NCI-H187 (cell line): ENCODE results near the gene UVRAG.
A peak's percentile ranks its signal among the peaks of the same experiment; 100 is the strongest.

ENCODE experiments used
- DNase-seq, 2 experiments: peaks; one replicate each; lab custom pipeline; 2025; lab: John Stamatoyannopoulos, UW

The UVRAG gene

DNA sequence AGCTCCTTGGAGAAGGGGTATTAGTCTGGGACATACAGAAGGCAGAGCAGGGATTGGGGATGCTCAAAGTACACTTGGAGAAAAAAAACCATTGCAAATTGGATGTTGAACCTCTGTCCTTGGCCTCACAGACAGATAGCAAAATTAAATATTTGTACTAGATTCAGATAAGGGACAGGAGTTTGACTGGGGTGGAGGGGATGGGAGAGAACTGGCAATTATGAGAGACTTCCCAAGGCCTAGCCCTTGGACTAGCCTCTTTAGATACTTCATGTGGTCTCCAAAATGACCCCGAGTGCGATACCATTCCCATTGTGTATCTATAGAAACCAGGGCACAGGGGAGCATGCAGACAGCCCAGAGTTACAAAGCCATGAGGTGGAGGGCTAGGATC lies 30.9 kb upstream of the UVRAG start:
- no peak for DNase-seq

DNA sequence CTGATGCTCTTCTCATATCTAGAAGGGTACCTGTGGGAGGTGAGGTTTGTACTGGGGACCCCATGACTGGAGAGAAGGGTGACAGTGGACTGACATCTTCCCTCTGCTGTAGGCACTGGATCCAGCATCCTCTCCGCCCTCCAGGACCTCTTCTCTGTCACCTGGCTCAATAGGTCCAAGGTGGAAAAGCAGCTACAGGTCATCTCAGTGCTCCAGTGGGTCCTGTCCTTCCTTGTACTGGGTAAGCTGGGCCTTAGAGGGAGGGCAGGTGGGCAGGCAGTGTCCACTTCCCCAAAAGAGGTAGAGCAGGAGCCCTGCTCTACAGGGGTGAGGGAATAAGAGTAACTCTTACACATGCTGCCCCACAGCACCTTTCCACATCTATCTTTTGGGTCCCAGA lies 30.5 kb upstream of the UVRAG start:
- DNase-seq, result no peak

DNA sequence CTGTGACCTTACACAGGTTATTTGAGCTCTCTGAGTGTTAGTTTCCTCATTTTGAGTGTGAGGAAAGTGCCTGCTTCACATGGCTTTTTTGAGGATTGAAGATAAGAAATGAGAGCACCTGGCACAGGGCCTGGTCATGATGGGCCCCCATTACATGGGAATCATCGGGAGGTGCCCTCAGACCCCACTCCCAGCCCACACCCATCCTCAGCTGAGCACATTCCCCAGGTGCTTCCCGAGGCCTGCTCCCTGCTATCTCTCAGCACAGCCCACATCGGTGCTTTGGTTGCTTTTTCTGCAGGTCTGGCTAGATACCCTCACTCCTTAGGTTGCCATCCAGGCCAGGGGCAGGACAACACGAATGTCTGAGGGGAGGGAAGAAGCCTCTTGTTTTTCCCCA lies 29.8 kb upstream of the UVRAG start:
- no peak for DNase-seq

DNA sequence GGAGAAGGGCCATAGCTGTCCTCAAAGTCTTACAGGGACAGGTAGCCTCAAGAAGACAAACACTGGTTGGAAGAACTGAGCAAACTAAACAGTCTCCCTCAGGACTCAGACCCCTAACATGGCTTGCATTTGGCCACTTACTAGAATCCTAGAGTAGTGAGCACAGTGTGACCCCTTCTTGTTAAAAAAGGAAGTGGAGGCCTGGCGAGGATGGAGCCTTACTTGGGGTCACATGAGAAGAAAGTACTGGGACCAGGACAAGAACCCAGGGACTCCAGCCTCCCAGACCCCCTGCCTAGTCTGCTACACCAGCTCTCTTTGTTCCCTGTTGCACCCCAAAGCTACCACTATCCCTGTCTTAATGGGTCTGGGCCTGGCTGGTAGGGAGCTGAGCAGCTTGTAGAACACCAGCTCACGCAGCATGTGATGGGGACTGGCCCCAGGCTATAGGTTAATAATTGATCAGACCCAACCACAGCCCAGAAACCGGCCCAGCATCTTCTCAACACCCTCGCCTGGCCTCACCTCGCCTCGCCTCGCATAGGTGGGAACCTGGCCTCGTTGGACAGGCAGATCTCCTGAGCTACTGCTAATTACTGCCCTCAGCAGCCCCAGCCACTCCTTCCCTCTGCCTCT lies 28.8 kb upstream of the UVRAG start:
- no peak for DNase-seq

DNA sequence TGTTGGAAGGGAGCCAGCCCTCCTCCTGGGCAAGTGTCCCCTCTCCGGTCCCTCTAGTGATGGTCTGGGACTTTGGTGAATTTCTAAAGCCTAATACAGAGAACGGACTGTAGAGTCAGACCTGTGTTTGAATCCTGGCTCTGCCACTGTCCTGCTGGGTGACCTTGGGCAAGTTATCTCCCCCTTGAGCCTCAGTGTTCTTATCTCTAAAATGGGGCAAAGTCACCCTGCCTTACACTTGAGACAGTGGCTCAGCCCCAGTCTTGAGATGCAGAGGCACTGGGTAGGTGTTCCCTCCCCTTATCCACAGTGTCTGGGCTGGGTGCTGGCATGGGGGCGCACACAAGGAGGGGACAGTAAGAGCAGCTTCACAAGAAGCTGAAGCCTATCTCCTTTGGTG lies 25.5 kb upstream of the UVRAG start:
- DNase-seq, result no peak

DNA sequence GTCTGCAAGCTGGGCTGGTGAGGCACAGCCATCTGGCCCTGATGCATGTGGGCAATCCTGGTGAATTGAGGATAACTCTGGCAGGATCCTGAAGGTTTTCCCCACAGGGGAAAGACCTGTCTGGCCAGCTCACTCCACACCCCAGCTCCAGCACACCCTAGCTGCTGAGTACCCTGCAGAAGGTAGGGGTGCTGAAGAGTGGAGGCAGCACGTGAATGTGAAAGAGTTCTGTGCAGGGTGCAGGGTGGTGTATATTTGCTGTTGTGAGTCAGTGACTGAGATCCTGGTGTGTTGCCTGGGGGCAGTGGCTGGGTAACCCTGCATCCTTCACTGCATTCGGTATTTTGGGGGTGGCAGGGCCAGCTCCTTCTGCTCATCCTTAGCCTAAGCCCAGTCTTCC lies 24.0 kb upstream of the UVRAG start:
- no peak for DNase-seq

DNA sequence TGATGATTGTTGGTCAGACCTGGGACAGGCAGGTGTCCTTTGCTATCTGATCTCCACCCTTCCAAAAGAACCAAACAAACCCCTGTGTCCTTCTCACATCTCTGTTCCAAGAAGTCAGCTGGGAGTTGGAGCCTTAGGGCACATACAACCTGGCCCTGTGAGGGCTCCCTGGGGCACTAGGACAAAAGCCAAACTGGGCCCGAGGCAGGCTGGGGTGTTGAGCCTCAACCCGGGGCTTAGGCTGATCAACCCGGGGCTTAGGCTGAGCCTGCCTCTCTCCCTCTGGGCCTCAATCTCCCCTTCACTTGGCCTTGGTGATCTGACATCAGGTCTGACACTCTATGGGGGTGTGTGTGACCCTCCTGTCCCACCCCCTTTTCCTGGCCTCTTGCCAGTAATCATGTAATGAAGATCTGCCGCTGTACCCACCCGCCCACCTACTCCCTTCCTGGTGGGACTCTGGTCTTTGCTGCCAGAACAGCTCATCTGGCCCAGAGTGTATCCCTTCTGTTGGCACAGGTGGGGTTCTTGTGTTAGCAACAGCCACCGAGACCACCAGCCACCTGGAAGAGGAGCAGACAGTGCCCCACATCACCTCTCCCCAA lies 22.8 kb upstream of the UVRAG start:
- no peak for DNase-seq

DNA sequence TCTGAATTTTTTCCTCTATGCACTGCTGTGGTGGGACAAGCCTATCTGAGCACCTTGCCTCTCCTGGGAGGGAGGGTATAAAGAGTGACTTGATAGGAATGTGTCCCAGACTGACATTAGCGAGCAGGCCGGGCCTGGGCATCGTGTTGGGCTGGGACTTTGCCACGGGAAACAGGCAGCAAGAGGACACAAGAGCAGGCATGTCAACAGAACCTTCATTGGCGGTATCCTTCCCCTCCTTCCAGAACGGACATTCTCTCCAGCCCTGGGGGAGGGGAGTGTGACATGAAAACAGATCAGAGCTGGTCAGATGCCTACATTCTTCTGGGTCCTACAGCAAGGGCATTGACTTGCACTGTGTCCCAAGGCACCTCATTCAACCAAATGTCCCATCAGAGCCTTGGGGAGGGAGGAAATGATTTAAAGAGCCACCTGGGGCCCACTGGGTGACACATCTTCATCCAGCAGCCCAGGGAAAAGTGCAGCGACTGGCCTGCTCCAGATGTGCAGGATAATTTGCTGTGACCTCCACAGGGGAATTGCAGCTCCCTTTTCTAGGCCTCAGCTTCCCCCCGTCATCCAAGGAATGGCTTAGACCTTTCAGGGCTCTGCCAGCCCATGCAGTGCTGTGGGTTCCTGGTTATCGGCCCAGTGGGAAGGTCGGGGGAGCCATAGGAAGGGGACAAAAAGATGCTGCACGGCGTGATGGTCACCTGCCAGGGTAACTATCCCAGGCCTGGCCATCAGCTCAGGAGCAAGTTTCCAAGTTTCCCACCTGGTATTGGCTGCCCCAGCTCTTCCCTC lies 21.8 kb upstream of the UVRAG start:
- DNase-seq, result no peak

DNA sequence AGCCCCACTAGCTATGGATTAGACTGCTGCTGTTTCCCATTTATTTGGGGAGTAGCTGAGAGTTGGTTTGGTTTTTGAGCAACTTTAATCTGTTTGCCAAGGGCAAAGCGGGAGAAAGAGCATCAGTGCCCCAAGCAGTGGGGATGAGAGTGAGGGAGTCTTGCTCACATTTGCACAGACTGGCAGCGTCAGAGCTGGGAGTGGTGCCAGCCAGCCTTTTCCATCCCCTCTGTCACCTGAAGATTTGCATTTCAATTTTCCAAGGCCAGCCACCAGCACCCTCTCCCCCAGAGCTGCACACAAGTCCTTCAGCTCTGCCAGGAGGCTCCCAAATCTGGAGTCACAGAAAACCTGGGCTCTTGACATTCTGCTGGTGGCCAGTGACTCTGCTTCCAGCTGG lies 21.0 kb upstream of the UVRAG start:
- DNase-seq, result no peak

DNA sequence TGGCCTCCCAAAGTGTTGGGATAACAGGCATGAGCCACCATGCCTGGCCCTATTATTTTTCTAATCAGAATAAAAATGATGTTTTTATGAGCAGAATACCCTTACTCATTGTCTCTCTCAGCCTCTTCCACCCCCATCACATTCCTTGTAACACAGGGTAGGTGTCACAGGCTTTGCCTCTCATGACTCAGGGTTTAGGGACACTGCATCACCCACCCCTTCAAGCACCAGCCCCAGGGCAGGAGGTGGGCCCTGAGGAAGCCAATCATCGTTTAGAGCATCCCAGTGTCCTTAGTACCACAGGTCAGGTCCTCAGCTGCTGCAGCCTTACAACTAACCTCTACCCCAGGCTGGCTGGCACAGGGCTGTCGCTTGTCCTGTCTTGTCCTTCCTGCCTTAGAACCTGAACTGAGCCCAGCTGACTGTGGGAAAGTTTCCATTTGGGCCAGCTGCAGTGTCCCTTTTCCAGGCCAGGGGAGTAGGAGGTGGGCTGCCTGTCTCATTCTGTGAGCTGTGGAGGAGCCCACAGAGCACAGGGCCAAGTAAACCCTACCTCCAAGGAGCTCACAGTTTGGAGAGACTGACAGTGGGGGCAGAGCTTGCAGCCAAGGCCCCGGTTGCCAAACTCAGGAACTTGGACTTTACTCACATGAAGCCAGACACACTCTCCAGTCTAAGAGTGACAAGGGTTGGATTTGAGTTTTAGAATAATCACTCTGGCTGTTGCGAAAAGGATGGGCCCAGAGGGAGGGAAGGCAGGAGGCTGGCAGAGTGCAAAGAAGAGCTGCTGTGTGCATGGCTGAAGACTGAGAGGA lies 19.5 kb upstream of the UVRAG start:
- DNase-seq, result no peak

DNA sequence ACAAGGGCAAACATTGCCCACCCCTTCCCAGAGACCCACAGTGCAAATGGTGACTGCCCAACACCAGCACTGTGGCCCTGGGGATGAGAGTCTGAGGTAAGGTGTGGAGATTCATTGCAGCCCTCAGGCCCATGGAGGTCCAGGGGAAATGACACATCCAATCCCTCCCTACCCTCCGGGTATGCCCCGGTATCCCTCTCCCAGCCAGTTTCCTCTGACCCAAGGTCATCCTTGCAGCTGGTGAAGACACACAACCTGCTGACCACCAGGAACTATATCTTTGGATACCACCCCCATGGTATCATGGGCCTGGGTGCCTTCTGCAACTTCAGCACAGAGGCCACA lies 18.9 kb upstream of the UVRAG start:
- no peak for DNase-seq

DNA sequence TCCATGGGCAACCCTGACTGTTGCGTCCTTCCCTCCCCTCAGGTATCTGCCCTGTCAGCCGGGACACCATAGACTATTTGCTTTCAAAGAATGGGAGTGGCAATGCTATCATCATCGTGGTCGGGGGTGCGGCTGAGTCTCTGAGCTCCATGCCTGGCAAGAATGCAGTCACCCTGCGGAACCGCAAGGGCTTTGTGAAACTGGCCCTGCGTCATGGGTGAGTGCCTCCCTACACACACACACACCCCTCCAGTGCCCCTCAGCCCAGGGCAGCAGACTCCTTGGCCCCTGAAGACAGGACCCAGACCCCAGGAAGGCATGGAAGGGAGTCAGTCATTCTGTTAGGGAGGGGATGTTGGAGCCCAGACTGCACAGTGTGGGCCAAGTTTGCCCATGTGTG lies 17.9 kb upstream of the UVRAG start:
- DNase-seq, result no peak

DNA sequence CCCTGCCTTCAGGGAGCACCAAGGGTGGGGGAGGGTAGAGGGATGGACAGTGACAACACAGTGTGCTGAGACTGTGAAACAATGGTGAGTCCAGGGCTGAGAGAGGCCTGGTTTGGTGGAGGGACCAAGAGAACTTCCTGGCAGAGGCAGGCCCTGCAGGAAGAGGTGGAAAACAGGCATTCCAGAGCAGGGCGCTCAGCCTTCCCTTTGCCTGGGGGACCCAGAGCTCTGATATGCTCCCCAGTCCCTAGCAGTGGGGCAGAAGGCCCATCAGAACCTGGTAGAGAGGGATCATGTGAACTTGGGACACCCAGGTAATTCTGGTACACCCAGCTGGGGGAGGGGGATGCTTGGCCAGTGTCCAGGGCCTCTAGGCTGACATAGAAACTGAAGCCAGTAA lies 17.2 kb upstream of the UVRAG start:
- DNase-seq, result no peak

DNA sequence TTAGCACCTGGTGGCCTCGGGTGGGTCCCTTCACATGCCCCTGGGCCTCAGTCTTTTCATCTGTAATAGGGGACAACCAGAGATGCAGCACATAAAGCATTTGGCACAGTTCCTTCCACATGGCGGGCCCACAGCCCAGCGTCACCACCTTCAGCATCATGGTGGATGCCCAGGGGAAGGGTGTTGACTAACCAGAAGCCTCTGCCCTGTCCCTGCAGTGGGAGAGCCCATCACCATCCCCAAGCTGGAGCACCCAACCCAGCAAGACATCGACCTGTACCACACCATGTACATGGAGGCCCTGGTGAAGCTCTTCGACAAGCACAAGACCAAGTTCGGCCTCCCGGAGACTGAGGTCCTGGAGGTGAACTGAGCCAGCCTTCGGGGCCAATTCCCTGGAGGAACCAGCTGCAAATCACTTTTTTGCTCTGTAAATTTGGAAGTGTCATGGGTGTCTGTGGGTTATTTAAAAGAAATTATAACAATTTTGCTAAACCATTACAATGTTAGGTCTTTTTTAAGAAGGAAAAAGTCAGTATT lies 14.8 kb upstream of the UVRAG start:
- DNase-seq, result no peak

DNA sequence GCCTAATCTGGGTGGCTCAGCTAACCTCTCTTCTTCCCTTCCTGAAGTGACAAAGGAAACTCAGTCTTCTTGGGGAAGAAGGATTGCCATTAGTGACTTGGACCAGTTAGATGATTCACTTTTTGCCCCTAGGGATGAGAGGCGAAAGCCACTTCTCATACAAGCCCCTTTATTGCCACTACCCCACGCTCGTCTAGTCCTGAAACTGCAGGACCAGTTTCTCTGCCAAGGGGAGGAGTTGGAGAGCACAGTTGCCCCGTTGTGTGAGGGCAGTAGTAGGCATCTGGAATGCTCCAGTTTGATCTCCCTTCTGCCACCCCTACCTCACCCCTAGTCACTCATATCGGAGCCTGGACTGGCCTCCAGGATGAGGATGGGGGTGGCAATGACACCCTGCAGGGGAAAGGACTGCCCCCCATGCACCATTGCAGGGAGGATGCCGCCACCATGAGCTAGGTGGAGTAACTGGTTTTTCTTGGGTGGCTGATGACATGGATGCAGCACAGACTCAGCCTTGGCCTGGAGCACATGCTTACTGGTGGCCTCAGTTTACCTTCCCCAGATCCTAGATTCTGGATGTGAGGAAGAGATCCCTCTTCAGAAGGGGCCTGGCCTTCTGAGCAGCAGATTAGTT lies 14.2 kb upstream of the UVRAG start:
- no peak for DNase-seq

DNA sequence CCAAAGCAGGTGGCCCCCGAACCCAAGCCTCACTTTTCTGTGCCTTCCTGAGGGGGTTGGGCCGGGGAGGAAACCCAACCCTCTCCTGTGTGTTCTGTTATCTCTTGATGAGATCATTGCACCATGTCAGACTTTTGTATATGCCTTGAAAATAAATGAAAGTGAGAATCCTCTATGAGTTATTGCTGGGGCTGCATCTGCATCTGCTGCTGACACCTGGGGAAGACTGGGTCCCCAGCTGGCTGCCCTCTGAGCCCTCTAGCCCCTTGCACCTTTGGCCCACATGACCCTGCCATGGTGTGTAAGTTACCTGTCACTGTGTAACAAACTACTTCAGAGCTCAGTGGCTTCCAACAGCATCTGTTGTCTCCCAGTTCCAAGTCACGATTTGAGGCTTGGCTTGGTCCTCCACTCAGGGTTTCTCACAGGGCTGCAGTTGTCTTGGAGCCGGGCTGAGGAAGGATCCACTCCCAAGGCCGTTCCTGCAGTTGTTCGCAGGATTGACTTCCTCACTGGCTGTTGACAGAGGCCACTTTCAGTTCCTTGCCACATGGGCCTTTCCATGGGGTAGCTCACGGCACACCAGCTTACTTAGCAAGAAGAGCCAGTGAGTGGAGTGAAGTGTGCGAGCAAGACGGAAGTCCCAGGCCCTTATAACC lies 13.5 kb upstream of the UVRAG start:
- no peak for DNase-seq

DNA sequence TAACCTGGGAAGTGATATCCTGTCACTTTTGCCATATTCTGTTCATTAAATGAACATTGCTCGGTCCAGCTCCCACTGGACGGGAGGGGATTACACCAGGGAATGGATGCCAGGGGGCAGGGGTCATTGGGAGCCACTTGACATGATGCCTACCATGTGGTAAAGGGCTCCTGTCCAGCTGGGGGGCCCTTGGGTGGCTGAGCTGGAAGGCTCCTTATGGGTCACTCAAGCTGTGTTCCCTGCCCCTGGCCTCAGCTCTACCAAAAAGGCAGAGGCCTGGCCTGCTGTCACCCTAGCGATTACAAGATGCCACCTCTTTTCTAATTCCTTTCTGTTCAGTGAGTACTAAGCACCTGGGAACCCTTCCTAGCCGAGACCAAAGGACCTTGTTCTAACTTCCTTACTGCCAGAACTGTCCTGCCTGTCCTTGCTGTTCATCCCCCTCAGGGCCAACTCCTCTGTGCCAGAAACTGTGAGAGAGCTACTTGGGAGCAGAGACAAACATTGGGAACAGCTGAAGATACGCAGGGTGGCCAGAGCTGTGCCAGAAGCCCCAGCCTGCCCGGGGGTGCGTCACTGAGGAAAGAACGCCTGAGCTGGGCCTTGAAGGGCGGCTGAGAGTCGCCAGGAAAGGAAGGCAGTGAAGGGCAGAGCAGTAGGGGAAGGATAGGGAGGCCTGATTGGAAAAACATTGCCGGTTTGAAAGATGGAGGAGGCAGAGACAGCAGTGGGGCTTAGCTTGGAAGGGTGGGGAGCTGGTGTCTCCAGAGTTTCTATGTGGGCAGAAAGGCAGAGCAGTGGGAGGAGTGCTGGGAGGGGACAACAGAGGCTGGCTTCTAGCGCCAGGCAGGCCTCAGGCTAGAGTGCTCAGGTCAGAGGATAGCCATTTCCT lies 12.7 kb upstream of the UVRAG start:
- DNase-seq, result no peak

DNA sequence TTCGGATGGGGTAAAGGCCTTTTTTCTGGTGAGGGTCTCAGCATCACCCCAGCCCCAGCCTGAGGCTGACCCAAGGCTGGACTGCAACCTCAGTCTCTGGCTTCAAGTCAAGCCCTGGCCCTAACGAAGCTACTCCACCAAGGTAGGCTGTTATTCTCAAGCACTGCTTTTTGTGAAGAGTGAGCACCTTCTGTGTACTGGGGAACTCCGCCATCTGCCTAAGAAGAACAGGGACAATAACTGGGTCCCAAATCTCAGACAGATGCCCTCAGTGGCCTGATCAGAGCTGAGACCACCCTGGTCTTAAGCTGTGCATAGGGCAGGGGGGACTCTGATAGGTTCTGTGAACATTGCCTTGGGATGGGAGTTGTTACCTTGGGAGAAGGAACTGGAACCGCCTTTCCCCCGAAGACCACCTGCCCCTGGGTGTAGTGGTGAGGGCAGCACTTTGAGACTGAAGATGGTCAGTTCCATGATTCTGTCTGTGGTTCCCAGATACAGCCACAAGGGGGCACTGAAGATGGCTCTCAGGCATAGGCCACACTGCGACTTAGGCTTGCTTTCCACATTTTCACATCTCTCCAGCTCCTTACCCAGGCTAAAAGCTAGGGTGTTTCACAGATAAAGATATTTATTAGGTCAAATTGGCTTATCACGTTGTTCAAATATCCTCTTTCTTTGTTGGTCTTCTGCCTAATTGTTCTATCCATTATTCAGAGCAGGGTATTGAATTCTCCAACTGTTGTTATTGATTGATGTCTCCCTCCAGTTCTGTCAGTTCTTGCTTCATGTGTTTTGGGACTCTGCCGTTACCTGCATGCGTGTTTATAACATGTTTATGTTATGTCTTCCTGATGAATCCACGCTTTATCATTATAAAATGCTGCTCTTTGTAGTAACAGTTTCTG lies 11.8 kb upstream of the UVRAG start:
- DNase-seq, result peak; percentile 10 to 11

DNA sequence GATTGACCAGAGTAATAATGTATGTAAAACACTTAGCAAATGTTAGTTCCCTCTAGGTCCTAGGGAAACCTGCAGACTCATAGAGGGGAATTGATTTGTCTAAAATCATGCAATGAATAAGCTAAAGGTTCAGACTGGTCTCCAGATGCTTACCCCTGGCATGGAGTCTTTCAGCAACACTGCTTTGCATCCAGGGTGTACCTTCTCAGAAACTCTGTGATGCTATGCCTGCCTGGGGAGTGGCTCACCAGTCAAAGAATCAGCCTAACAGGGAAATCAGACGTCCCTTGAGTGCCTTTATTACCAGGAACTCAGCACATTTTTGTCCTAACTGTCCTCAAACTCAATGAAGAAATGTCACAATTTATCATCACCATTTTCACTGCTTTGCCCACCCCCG lies 5.9 kb upstream of the UVRAG start:
- DNase-seq, result no peak
